Common myeloid progenitor, CD34-positive (primary cell): ENCODE data around the gene TSPAN18.

Source experiments
- CTCF ChIA-PET: fragments of 350-600 bp; sonication (Branson Sonifier 250); formaldehyde crosslinking; loops from one replicate; lab custom pipeline; 2021; ENCODE audit warnings: antibody characterized with exemption; lab: Charles Lee
- POLR2A ChIA-PET: fragments of 350-600 bp; sonication (Branson Sonifier 250); formaldehyde crosslinking; loops from one replicate; lab custom pipeline; 2021; ENCODE audit warnings: antibody characterized with exemption; lab: Charles Lee
- DNase-seq, 3 donors: peaks; one replicate each; pipeline versions ENCODE4 v3.0.0 to v3.0.0-alpha.2; 2013
- H3K27ac ChIP-seq, 2 experiments: 1 replicate in 1 of 2; 2 replicates in 1 of 2; pipeline ENCODE4 v1.7.0; 2013; ENCODE audit warnings: inconsistent platforms in 2 of 2, low read length in 2 of 2, mild to moderate bottlenecking in 2 of 2, low read depth in 1 of 2, moderate library complexity in 1 of 2; ENCODE audit not compliant: severe bottlenecking in 2 of 2, insufficient read depth in 1 of 2, poor library complexity in 1 of 2
- H3K27me3 ChIP-seq, 5 experiments: replicated peaks in 2 of 5; 1 replicate in 3 of 5; 2 replicates in 2 of 5; pipeline versions ENCODE4 v1.6.1 to v1.7.0; 2013; ENCODE audit warnings: low read length in 4 of 5, mild to moderate bottlenecking in 2 of 5, moderate library complexity in 2 of 5, inconsistent platforms in 1 of 5; ENCODE audit not compliant: insufficient read depth in 5 of 5, control insufficient read depth in 4 of 5
- H3K36me3 ChIP-seq, 4 experiments: 1 replicate in 2 of 4; 2 replicates in 2 of 4; pipeline versions ENCODE4 v1.6.1 to v1.7.0; 2013; ENCODE audit warnings: low read length in 3 of 4, control low read depth in 1 of 4, mild to moderate bottlenecking in 1 of 4; ENCODE audit not compliant: control insufficient read depth in 4 of 4, insufficient read depth in 4 of 4
- H3K4me1 ChIP-seq, 4 experiments: 1 replicate in 3 of 4; 2 replicates in 1 of 4; pipeline versions ENCODE4 v1.6.1 to v1.7.1; 2013; ENCODE audit warnings: low read length in 3 of 4, mild to moderate bottlenecking in 3 of 4, control low read depth in 1 of 4, inconsistent platforms in 1 of 4, moderate library complexity in 1 of 4; ENCODE audit not compliant: control insufficient read depth in 4 of 4, insufficient read depth in 4 of 4; ENCODE audit errors: control extremely low read depth in 1 of 4
- H3K4me3 ChIP-seq, 7 experiments: 1 replicate in 4 of 7; 2 replicates in 3 of 7; pipeline versions ENCODE4 v1.5.1 to v1.7.0; 2013; ENCODE audit warnings: mild to moderate bottlenecking in 7 of 7, low read length in 6 of 7, moderate library complexity in 6 of 7, inconsistent platforms in 2 of 7, low read depth in 2 of 7, control low read depth in 1 of 7; ENCODE audit not compliant: insufficient read depth in 4 of 7, control insufficient read depth in 1 of 7; ENCODE audit errors: extremely low read depth in 1 of 7
- H3K9me3 ChIP-seq, 5 experiments: 1 replicate in 4 of 5; 2 replicates in 1 of 5; pipeline versions ENCODE4 v1.6.1 to v1.7.1; 2013; ENCODE audit warnings: low read length in 4 of 5, mild to moderate bottlenecking in 2 of 5, inconsistent platforms in 1 of 5, low read depth in 1 of 5, moderate library complexity in 1 of 5; ENCODE audit not compliant: control insufficient read depth in 4 of 5, insufficient read depth in 2 of 5; ENCODE audit errors: control extremely low read depth in 1 of 5
- WGBS: methylation state at CpG from one replicate; pipeline ENCODE4 v1.1.5; 2013; ENCODE audit not compliant: insufficient coverage; 5-methylcytosine and 5-hydroxymethylcytosine counted together

TSPAN18 gene

DNA sequence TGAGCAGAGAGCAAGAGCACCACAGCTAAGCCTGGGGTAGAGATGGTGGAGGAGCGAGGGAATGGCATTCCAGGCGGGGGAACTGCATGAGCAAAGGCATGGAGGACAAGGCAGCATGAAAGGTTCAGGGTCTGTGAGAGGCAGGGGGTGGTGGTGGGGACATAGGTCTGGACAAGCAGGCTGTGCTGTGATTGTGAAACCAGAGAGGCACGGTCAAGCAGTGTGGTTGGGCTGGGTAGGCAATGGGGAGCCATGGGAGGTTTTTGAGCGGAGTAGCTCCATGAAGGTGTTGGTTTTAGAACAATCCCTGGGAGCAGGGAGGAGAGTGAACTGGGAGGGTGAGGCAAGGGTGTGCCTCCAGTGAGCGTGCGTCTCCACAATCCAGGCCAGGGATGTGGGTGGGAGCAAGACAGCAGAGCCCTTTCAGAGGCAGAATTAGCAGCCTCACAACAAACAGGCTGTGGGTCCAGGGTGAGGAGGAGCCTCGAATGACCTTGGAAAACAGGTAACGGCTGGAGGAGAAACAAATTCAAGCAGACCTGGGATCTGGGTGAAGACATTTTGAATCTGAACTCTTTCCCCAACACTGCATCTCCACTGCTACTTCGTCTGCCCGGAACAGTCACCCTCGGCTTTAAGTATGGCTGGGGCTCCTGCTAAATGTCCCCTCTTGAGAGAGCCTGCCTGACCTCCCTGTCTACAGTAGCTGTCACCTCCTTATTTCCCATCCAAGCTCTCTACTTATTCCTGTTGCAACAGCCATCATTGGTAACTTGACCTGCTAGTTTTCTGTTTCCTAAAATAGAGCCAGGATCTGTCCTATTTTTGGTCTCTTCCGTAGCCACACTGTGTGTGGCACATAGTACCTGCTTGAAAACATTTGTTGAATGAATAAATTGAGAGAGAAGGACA is 27.0 kb upstream of the TSPAN18 start:
- no peak for DNase-seq
- peaks cover 0 to 4% (median 0%) of the 10 kb centered on the region in 5 experiments for H3K27me3 ChIP-seq
- H3K4me1 ChIP-seq = peaks cover 0 to 10% (median 7%) of the 10 kb centered on the region in 4 experiments
- 91% methylated on average over 11 of the region's 12 CpGs for WGBS
- ChIA-PET POLR2A (no interaction called here), CTCF (interaction anchor here (1.8 kb wide), 1 partner anchor 194 kb away, joined by 3 read pairs; no protein-coding TSS in a partner anchor)
- H3K4me3 ChIP-seq = no peak overlapping the region
- H3K27ac ChIP-seq = no peak overlapping the region
- H3K9me3 ChIP-seq = peaks cover 0 to 8% (median 0%) of the 10 kb centered on the region in 5 experiments
- H3K36me3 ChIP-seq = no peaks in the 10 kb centered on the region

DNA sequence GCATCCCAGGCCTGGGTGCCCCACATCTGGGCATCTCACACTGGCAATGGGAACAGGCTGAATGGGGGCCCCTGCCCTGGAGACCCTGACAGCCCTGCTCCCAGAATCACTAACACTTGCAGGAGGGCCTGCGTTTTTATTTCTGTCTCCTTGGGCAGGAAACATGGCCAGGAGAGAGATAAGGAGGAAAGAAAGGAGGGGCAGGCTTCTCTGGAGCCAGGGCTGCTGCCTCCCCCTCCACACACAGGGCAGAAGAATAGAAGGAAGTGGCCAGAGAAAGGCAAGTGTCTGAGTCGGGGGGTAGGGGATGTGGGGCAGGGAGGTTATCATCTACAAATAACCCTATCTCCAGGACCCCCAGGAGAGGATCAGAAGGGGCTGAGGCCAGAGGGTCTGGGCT is 25.5 kb upstream of the TSPAN18 start:
- DNase-seq = peak in 2 of 3 donors; percentile 34 to 42
- no peak overlapping the region for H3K27ac ChIP-seq
- H3K27me3 ChIP-seq = peaks cover 0 to 4% (median 0%) of the 10 kb centered on the region in 5 experiments
- no peak overlapping the region for H3K4me3 ChIP-seq
- H3K4me1 ChIP-seq = peaks cover 0 to 10% (median 7%) of the 10 kb centered on the region in 4 experiments
- peaks cover 0 to 8% (median 0%) of the 10 kb centered on the region in 5 experiments for H3K9me3 ChIP-seq
- CTCF ChIA-PET = no interaction called here
- no peaks in the 10 kb centered on the region for H3K36me3 ChIP-seq
- POLR2A ChIA-PET = no interaction called here
- WGBS = 0% methylated on average over 1 of the region's 2 CpGs

DNA sequence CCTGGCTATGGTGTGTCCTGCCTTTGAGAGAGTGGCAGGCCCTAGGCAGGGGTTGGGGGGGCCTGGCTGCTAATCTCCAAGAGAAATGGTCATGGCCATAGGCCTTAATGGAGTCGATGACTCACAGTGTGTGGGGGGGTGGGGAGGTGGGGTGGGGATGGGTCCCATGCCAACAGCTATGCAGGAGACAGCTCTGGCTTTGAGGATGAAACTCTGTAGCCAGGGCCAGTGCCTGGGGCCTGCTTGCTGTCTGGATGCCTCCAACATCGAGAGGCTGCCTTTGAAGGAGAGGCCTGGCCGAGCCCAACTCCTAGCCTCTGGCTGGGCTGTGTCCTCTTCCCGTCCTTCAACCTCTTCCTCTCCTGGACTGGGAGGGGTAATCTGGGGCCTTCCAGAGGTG is 23.9 kb upstream of the TSPAN18 start:
- H3K9me3 ChIP-seq = peaks cover 0 to 9% (median 0%) of the 10 kb centered on the region in 5 experiments
- H3K27me3 ChIP-seq = peaks cover 0 to 4% (median 0%) of the 10 kb centered on the region in 5 experiments
- 92% methylated on average over 2 of the region's 4 CpGs for WGBS
- ChIA-PET POLR2A (no interaction called here), CTCF (no interaction called here)
- H3K27ac ChIP-seq = no peak overlapping the region
- no peaks in the 10 kb centered on the region for H3K36me3 ChIP-seq
- H3K4me3 ChIP-seq = no peak overlapping the region
- H3K4me1 ChIP-seq = peaks cover 0 to 10% (median 7%) of the 10 kb centered on the region in 4 experiments
- DNase-seq = no peak

DNA sequence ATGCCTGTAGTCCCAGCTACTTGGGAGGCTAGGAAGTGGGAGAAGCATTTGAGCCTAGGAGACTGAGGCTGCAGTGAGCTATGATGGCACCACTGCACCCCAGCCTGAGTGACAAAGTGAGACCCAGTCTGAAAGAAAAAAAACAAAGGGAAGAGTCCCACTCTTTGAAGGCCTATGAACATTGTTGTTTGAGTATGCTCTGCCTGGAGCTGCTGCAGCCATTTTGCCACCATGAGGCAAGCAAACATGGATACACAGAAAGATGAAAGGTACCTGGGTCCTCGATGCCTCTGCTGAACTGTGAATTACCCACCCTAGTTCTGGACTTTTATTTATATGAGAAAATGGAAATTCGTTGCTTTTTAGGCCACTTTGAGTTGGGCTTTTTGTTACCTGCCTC is 19.7 kb upstream of the TSPAN18 start:
- H3K9me3 ChIP-seq = peaks cover 0 to 19% (median 8%) of the 10 kb centered on the region in 5 experiments
- no peaks in the 10 kb centered on the region for H3K4me1 ChIP-seq
- H3K4me3 ChIP-seq = no peak overlapping the region
- DNase-seq = no peak
- WGBS = 100% methylated on average over 2 of the region's 2 CpGs
- H3K27me3 ChIP-seq = peaks cover 0 to 2% (median 0%) of the 10 kb centered on the region in 5 experiments
- no peak overlapping the region for H3K27ac ChIP-seq
- POLR2A ChIA-PET = no interaction called here
- CTCF ChIA-PET = no interaction called here
- H3K36me3 ChIP-seq = no peaks in the 10 kb centered on the region

DNA sequence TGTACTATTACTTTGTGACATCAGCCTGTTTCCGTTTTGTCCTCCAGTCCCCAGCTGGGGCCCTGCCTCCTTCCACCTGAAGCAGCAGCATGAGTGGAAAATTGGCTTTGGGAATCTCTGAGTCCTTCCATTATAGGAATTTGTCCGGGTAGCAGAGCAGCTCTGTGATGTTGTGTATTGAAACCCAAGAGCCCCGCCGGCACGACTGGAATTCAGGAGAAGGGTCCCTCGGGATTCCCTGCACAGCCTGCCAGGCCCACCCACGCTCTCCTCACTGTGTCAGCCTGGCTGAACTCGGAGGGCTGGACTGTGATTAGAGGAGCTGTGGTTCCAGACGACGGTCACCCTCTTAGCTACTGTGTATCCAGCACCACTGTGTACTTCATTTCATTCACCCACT is 18.8 kb upstream of the TSPAN18 start:
- Histone ChIP-seq H3K4me3 (no peak overlapping the region), H3K27me3 (peaks cover 0 to 2% (median 0%) of the 10 kb centered on the region in 5 experiments), H3K9me3 (peaks cover 0 to 19% (median 8%) of the 10 kb centered on the region in 5 experiments), H3K36me3 (no peaks in the 10 kb centered on the region), H3K27ac (no peak overlapping the region), H3K4me1 (no peaks in the 10 kb centered on the region)
- ChIA-PET POLR2A (no interaction called here), CTCF (interaction anchor here (0.7 kb wide), 1 partner anchor 52 kb away, joined by 3 read pairs; no protein-coding TSS in a partner anchor)
- DNase-seq = no peak
- 80% methylated on average over 8 of the region's 10 CpGs for WGBS

DNA sequence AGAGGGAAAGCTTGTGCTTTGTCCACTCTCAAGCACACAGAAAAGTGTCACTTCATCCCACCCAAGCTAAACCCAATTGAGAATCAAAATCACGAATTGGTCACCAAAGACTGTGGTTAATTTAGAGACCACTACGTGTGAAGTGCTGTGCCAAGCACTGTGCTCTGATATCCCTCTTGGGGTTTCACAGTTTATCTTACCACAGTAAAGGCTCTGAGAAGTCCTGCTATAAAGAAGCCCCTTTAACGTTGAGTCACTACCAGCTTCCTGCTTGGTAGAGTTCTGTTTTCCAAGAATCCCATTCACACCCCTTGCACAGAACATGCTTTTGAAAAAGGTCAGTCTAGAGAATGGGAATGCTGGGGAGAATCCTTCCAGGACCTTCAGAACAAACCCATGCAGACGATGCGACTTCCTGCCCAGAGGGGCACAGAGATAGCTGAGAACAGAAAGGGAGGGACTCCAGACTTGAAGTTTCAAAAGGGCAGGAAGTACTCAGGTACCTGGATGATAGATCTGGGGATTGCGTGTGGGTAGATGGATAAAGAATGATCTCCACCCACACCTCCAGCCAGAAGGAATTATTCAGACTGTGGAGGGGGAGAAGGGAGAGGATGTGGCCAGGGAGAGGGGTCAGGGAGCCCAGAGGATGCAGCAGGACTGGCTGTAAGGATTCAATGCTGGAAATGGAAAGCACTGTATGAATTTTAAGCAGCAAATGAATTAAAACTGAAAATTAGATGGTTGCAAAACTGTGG is 18.1 kb upstream of the TSPAN18 start:
- Histone ChIP-seq H3K36me3 (no peaks in the 10 kb centered on the region), H3K9me3 (peaks cover 0 to 16% (median 4%) of the 10 kb centered on the region in 5 experiments), H3K27me3 (peaks cover 0 to 2% (median 0%) of the 10 kb centered on the region in 5 experiments), H3K4me1 (no peaks in the 10 kb centered on the region), H3K4me3 (no peak overlapping the region), H3K27ac (no peak overlapping the region)
- WGBS = 98% methylated on average over 4 of the region's 6 CpGs
- ChIA-PET CTCF (no interaction called here), POLR2A (no interaction called here)
- no peak for DNase-seq
